GM19463 (cell line): Measurements from ENCODE around the gene GRAMD1B.

Source experiments
- ATAC-seq: cut with Tn5 transposase; IDR thresholded peaks from one replicate; pipeline ENCODE4 v1.9.1; 2021; ENCODE audit warnings: mild to moderate bottlenecking, moderate library complexity; ENCODE audit not compliant: unreplicated experiment

The GRAMD1B gene

GRCh38 chr11:123624974-123625373, 194.9 kb downstream of the GRAMD1B start:
- ATAC-seq: no peak

GRCh38 chr11:123628936-123629683, 199.0 kb downstream of the GRAMD1B start:
- no peak for ATAC-seq

GRCh38 chr11:123630126-123630608, 200.1 kb downstream of the GRAMD1B start:
- ATAC-seq: no peak

GRCh38 chr11:123640029-123640428, 210.0 kb downstream of the GRAMD1B start:
- no peak for ATAC-seq

GRCh38 chr11:123640677-123641494, 210.8 kb downstream of the GRAMD1B start:
- peak; percentile 65 for ATAC-seq

- ATAC-seq: no peak
Measured at GRCh38 chr11:123641495-123641840, 211.4 kb downstream of the GRAMD1B start.

- ATAC-seq: no peak
Measured at GRCh38 chr11:123642435-123642834, 212.4 kb downstream of the GRAMD1B start.

GRCh38 chr11:123645286-123645975, 215.4 kb downstream of the GRAMD1B start:
- no peak for ATAC-seq

GRCh38 chr11:123650901-123651300, 220.8 kb downstream of the GRAMD1B start:
- no peak for ATAC-seq

GRCh38 chr11:123652599-123652998, 222.5 kb downstream of the GRAMD1B start:
- no peak for ATAC-seq

GRCh38 chr11:123653483-123653826, 223.4 kb downstream of the GRAMD1B start:
- ATAC-seq: no peak

GRCh38 chr11:123653827-123654565, 223.9 kb downstream of the GRAMD1B start:
- no peak for ATAC-seq

- ATAC-seq: no peak
Measured at GRCh38 chr11:123654566-123655081, 224.6 kb downstream of the GRAMD1B start, which contains the start of gene SCN3B. TSS of gene SCN3B (minus strand) at chr11:123654624. CDS start at chr11:123653801, 823 bp downstream.

- ATAC-seq: no peak
Measured at GRCh38 chr11:123659311-123659710, 229.2 kb downstream of the GRAMD1B start.

- peak; percentile 62 for ATAC-seq
Measured at GRCh38 chr11:123659965-123660364, 229.9 kb downstream of the GRAMD1B start.

- no peak for ATAC-seq
Measured at GRCh38 chr11:123665306-123665705, 235.2 kb downstream of the GRAMD1B start.

- ATAC-seq: no peak
Measured at GRCh38 chr11:123670081-123670480, 240.0 kb downstream of the GRAMD1B start.

GRCh38 chr11:123671534-123671933, 241.5 kb downstream of the GRAMD1B start:
- ATAC-seq: no peak

- ATAC-seq: no peak
Measured at GRCh38 chr11:123672568-123672967, 242.5 kb downstream of the GRAMD1B start.

GRCh38 chr11:123674297-123674696, 244.2 kb downstream of the GRAMD1B start:
- ATAC-seq: no peak
